ENCODE data around the gene ZG16.
A peak's percentile ranks its signal among the peaks of the same experiment; 100 is the strongest.

Gene ZG16

DNA sequence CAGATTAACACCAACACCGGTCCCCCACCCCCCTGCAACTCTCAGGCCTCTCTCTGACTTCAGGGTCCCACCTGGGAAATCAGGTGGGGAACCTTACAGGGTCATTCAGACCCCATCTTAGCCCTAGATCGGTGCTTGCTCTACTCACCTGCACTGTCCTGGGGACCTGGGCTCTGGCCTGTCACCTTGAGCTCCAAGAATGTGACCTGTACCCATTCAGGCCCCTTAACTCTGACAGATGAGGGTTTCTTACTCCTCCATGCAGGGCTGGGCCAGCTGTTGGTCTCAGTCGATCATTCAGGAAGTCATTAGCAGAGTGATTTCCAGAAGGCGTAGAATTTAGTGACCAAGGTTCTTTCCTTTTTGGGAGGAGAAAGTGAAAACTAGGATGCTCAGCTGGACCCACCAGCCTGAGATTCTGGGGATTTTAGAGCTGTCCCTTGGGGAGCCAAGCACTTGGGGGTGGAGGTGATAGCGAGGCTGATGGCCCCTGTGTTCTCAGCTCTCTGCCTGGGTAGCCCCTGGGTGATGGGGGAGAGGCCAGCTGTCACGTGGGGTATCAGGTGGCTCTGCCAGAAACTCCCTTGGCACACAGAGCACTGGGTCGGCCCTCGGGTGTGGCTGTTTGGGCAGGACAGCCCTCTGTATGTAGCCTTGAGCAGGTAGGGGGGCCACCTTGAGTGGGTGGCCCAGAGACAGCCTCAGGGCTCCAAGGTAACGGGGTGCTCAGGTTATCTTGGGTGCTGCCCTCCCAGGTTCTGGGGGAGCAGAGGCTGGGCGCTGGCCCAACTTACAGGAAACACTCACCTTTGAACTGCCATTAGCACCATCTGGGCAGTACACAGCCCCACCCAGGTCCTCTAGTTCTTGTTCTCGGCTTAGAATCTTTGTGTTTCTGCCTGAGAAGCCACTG, 42.9 kb downstream of the ZG16 start:
- no peaks in the 10 kb centered on the region for H3K9me3 ChIP-seq (ENCODE audit: control insufficient read depth in 1 of 2, low read length in 2 of 2)
- H3K36me3 ChIP-seq (ENCODE audit: control insufficient read depth in 1 of 2, insufficient read depth in 2 of 2, low read length in 2 of 2), result peaks cover 4 to 12% of the 10 kb centered on the region in 2 donors
- H3K4me3 ChIP-seq (ENCODE audit: low read depth in 1 of 2, low read length in 2 of 2), result peak overlapping the region; percentile 74 to 96
- H3K4me1 ChIP-seq (ENCODE audit: control insufficient read depth in 1 of 2, insufficient read depth in 2 of 2, low read length in 2 of 2), result peaks cover 24 to 67% of the 10 kb centered on the region in 2 donors
- H3K27ac ChIP-seq (ENCODE audit: low read length), result peak overlapping the region; percentile 99
- H3K27me3 ChIP-seq (ENCODE audit: low read depth, low read length), result no peaks in the 10 kb centered on the region

DNA sequence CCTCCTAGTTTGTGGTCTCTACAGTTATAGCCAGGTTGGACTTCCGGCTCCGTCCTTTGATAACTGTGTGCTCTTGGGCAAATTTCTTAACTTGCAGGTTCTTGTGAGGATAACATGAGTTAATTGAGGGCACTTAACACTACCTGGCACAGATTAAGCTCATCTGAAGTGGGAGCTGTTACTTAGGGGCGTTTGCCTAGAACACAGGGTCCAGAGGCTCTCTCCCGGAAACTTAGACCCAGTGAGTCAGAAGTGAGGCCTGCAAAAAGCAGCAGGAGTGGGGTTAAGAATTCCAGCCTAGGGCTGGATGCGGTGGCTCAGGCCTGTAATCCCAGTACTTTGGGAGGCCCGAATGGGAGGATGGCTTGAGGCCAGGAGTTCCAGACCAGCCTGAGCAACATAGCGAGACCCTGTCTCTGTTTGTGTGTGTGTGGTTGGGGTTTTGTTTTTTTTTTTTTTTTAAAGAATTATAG, 43.6 kb downstream of the ZG16 start:
- Histone ChIP-seq H3K27me3 (ENCODE audit: low read depth, low read length) (no peaks in the 10 kb centered on the region), H3K36me3 (ENCODE audit: control insufficient read depth in 1 of 2, insufficient read depth in 2 of 2, low read length in 2 of 2) (peaks cover 4 to 12% of the 10 kb centered on the region in 2 donors), H3K9me3 (ENCODE audit: control insufficient read depth in 1 of 2, low read length in 2 of 2) (no peaks in the 10 kb centered on the region), H3K4me3 (ENCODE audit: low read depth in 1 of 2, low read length in 2 of 2) (peak overlapping the region; percentile 74 to 96), H3K4me1 (ENCODE audit: control insufficient read depth in 1 of 2, insufficient read depth in 2 of 2, low read length in 2 of 2) (peaks cover 27 to 62% of the 10 kb centered on the region in 2 donors), H3K27ac (ENCODE audit: low read length) (peak overlapping the region; percentile 99)

DNA sequence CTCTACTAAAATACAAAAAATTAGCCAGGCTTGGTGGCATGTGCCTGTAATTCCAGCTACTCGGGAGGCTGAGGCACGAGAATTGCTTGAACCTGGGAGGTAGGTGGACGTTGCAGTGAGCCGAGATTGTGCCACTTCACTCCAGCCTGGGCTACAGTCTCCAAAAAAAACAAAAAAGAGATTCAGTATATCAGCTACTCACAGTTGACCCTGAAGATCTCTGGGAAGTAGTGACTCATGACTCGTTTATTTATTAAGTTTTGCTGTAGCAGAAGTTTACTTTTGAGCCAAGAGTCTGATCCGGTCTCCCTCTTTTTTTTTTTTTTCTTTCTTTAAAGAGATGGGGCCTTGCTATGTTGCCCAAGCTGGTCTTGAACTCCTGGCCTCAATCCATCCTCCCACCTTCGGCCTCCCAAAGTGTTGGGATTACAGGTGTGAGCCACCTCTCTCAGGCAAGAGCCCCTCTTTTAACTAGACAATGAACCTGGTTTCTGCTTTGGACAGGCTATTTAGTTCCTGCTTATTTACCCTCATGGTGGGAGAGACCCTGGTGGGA, 46.6 kb downstream of the ZG16 start:
- Histone ChIP-seq H3K4me3 (ENCODE audit: low read depth in 1 of 2, low read length in 2 of 2) (no peak overlapping the region), H3K36me3 (ENCODE audit: control insufficient read depth in 1 of 2, insufficient read depth in 2 of 2, low read length in 2 of 2) (peaks cover 1 to 7% of the 10 kb centered on the region in 2 donors), H3K27ac (ENCODE audit: low read length) (peak overlapping the region; percentile 71), H3K4me1 (ENCODE audit: control insufficient read depth in 1 of 2, insufficient read depth in 2 of 2, low read length in 2 of 2) (peaks cover 27 to 43% of the 10 kb centered on the region in 2 donors), H3K27me3 (ENCODE audit: low read depth, low read length) (no peaks in the 10 kb centered on the region), H3K9me3 (ENCODE audit: control insufficient read depth in 1 of 2, low read length in 2 of 2) (no peaks in the 10 kb centered on the region)

DNA sequence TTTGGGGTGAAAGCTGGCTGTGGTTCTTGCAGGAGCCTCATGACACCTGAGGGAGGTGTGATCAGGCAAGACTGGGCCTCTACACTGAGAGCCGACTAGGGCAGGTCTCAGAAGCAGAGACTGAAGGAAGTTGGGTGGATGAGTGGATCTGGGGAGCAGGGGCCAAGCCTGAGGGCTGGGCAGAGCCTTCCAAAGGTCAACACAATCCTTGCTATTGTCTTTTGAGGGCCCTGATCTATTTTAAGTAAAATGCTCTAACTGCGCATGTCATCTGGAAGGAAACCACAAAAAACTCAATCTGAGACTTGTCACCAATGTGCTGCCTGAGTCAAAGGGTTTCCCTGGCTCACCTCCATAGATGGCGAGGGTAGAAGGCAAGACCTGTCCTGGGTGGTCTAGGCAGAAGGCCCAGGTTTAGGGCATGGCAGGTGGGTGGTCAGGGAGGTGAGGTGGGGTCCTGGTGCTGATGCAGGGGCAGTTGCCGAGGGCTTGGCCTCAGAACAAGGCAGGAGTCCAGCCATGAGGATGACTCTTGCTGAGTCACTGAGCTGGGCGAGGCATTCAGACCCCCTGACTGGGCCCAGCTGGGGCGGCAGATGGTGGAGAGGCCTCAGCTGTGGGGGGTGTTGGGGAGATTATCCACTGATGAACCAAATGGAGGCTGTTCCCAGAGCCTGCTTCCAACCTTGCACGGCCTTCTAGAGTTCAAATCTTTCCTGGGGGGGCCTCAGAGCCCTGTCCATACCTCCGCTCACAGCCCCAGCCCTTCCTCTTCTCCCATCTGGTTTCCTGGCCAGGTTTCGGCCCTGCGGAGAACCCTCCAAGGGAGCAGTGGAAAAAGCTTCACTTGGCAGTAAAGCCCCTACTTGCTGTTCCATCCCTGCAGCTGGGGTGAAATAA, 47.3 kb downstream of the ZG16 start:
- Histone ChIP-seq H3K4me1 (ENCODE audit: control insufficient read depth in 1 of 2, insufficient read depth in 2 of 2, low read length in 2 of 2) (peaks cover 23 to 43% of the 10 kb centered on the region in 2 donors), H3K9me3 (ENCODE audit: control insufficient read depth in 1 of 2, low read length in 2 of 2) (no peaks in the 10 kb centered on the region), H3K27ac (ENCODE audit: low read length) (peak overlapping the region; percentile 71), H3K4me3 (ENCODE audit: low read depth in 1 of 2, low read length in 2 of 2) (peak overlapping the region; percentile 1 to 23), H3K36me3 (ENCODE audit: control insufficient read depth in 1 of 2, insufficient read depth in 2 of 2, low read length in 2 of 2) (peaks cover 8 to 14% of the 10 kb centered on the region in 2 donors), H3K27me3 (ENCODE audit: low read depth, low read length) (no peaks in the 10 kb centered on the region)

DNA sequence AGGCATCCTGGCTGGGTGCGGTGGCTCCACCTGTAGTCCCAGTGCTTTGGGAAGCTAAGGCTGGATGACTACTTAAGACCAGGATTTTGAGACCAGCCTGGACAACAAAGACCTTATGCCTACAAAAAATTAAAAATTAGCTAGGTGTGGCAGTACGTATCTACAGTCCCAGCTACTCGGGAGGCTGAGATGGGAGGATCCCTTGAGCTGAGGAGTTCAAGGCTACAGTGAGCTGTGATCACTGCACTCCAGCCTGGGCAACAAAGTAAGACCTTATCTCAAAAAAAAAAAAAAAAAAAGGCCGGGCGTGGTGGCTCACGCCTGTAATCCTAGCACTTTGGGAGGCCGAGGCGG, 48.3 kb downstream of the ZG16 start:
- peaks cover 14 to 23% of the 10 kb centered on the region in 2 donors for H3K36me3 ChIP-seq (ENCODE audit: control insufficient read depth in 1 of 2, insufficient read depth in 2 of 2, low read length in 2 of 2)
- no peaks in the 10 kb centered on the region for H3K9me3 ChIP-seq (ENCODE audit: control insufficient read depth in 1 of 2, low read length in 2 of 2)
- peak overlapping the region; percentile 71 for H3K27ac ChIP-seq (ENCODE audit: low read length)
- H3K4me1 ChIP-seq (ENCODE audit: control insufficient read depth in 1 of 2, insufficient read depth in 2 of 2, low read length in 2 of 2), result peaks cover 23 to 39% of the 10 kb centered on the region in 2 donors
- H3K27me3 ChIP-seq (ENCODE audit: low read depth, low read length), result no peaks in the 10 kb centered on the region
- H3K4me3 ChIP-seq (ENCODE audit: low read depth in 1 of 2, low read length in 2 of 2), result no peak overlapping the region

DNA sequence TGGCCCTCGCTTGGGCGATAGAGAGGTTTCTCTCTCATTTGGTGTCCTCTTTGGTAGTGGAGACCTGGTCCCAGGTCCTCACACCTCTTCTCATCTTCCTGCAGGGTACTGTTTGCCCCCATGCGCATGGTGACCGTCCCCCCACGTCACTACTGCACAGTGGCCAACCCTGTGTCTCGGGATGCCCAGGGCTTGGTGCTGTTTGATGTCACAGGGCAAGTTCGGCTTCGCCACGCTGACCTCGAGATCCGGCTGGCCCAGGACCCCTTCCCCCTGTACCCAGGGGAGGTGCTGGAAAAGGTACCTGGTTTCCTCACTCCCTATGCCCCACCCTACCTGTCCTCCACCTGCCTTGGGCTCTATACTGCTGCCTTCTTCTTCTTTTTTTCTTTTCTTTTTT, 52.7 kb downstream of the ZG16 start:
- no peaks in the 10 kb centered on the region for H3K9me3 ChIP-seq (ENCODE audit: control insufficient read depth in 1 of 2, low read length in 2 of 2)
- no peak overlapping the region for H3K27ac ChIP-seq (ENCODE audit: low read length)
- H3K27me3 ChIP-seq (ENCODE audit: low read depth, low read length), result no peaks in the 10 kb centered on the region
- H3K36me3 ChIP-seq (ENCODE audit: control insufficient read depth in 1 of 2, insufficient read depth in 2 of 2, low read length in 2 of 2), result peaks cover 35 to 51% of the 10 kb centered on the region in 2 donors
- H3K4me1 ChIP-seq (ENCODE audit: control insufficient read depth in 1 of 2, insufficient read depth in 2 of 2, low read length in 2 of 2), result peaks cover 5 to 6% of the 10 kb centered on the region in 2 donors
- H3K4me3 ChIP-seq (ENCODE audit: low read depth in 1 of 2, low read length in 2 of 2), result no peak overlapping the region

DNA sequence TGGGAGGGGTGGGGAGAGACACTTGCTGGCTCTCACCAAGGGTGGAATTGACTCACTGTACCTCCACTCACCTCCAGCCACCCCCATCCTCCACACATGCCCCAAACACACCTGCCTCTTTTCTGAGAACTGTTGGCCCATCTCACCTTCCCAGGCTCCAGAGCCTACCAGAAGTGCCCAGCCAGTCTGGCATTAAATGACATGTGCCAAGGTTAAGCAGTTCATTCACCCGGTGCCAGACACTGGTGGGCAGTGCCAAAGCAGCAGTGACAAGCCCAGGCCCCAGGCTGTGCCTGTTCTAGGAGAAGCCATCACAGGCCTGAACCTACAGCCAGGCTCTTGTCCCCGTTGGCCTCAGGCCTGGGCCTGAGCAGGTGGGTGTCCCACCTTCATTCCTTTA, 53.4 kb downstream of the ZG16 start:
- peaks cover 37 to 55% of the 10 kb centered on the region in 2 donors for H3K36me3 ChIP-seq (ENCODE audit: control insufficient read depth in 1 of 2, insufficient read depth in 2 of 2, low read length in 2 of 2)

More for the DNA sequence above, 53.4 kb downstream of the ZG16 start:
- no peak overlapping the region for H3K27ac ChIP-seq (ENCODE audit: low read length)
- peaks cover 0 to 6% of the 10 kb centered on the region in 2 donors for H3K4me1 ChIP-seq (ENCODE audit: control insufficient read depth in 1 of 2, insufficient read depth in 2 of 2, low read length in 2 of 2)
- no peaks in the 10 kb centered on the region for H3K9me3 ChIP-seq (ENCODE audit: control insufficient read depth in 1 of 2, low read length in 2 of 2)
- no peaks in the 10 kb centered on the region for H3K27me3 ChIP-seq (ENCODE audit: low read depth, low read length)
- no peak overlapping the region for H3K4me3 ChIP-seq (ENCODE audit: low read depth in 1 of 2, low read length in 2 of 2)
